ENCODE measurements around the gene DNASE1L2.

DNA sequence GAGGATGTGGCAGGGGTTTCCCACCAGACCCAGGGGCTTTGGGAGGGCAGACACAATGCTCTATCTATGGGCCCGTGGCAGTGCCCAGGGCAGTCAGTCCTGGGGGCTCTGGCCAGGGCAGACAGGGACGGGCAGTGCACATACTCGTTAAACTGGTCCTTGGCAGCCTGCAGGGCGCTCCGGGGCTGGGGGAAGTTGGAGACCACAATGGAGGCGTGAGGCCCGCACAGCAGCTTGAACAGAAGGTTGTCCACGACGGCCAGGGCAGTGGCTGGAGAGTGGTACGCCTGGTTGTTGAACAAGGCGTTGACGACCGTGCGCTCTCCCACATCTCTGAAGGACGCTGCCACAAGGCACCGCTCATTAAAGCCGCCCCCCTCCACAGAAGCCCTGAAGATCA is 50.3 kb downstream of the DNASE1L2 start:
- TF ChIP-seq, protein P1, sequence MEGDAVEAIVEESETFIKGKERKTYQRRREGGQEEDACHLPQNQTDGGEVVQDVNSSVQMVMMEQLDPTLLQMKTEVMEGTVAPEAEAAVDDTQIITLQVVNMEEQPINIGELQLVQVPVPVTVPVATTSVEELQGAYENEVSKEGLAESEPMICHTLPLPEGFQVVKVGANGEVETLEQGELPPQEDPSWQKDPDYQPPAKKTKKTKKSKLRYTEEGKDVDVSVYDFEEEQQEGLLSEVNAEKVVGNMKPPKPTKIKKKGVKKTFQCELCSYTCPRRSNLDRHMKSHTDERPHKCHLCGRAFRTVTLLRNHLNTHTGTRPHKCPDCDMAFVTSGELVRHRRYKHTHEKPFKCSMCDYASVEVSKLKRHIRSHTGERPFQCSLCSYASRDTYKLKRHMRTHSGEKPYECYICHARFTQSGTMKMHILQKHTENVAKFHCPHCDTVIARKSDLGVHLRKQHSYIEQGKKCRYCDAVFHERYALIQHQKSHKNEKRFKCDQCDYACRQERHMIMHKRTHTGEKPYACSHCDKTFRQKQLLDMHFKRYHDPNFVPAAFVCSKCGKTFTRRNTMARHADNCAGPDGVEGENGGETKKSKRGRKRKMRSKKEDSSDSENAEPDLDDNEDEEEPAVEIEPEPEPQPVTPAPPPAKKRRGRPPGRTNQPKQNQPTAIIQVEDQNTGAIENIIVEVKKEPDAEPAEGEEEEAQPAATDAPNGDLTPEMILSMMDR (conservative IDR thresholded peaks at IDR 0.05; ENCODE audit: low read length), result no peak
- no peak for TF ChIP-seq EZH2phosphoT487 (IDR thresholded peaks at IDR 0.05; ENCODE audit: borderline replicate concordance)
